ENCODE results near the gene NANOS1. TPM values are rescaled to one million over a fixed set of nuclear protein-coding genes. Genes with fewer than 3 reads are reported as not detected.

The NANOS1 gene
- total and polyA plus RNA-seq, 9 of the 15 experiments (the other 6 are each of a cell fraction or from before 2014, with no cell fraction given): 0.14 to 1.6 (median 0.83) TPM; not detected in 1

- TF ChIP-seq REST (IDR thresholded peaks at IDR 0.05; ENCODE audit: borderline replicate concordance) (no peak), REST (CRISPR knock-in tag; IDR thresholded peaks at IDR 0.05; ENCODE audit: low read depth) (no peak), ZNF23 (CRISPR knock-in tag; IDR thresholded peaks at IDR 0.05) (no peak), TSC22D4 (tag; IDR thresholded peaks at IDR 0.05) (no peak), FOXK1 (CRISPR knock-in tag; IDR thresholded peaks at IDR 0.05; ENCODE audit: borderline replicate concordance) (no peak)
- TF ChIP-seq, protein P1, sequence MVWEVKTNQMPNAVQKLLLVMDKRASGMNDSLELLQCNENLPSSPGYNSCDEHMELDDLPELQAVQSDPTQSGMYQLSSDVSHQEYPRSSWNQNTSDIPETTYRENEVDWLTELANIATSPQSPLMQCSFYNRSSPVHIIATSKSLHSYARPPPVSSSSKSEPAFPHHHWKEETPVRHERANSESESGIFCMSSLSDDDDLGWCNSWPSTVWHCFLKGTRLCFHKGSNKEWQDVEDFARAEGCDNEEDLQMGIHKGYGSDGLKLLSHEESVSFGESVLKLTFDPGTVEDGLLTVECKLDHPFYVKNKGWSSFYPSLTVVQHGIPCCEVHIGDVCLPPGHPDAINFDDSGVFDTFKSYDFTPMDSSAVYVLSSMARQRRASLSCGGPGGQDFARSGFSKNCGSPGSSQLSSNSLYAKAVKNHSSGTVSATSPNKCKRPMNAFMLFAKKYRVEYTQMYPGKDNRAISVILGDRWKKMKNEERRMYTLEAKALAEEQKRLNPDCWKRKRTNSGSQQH (CRISPR knock-in tag; IDR thresholded peaks at IDR 0.05): no peak
Observed at GRCh38 chr10:119001717-119002500, 27.6 kb upstream of the NANOS1 start (continued).
